Measurements from ENCODE around the gene LYPD6B. TPM values are rescaled to one million over a fixed set of nuclear protein-coding genes. Genes with fewer than 3 reads are reported as not detected.

The LYPD6B gene
- total RNA-seq, 1 donor from 2014 or later: not detected

Other genes starting within 250 kb of the LYPD6B start
- 63.3 and 66.7 TPM in 2 replicates for gene KIF5C, start 163.5 kb upstream of the LYPD6B start, total RNA-seq

All from neural crest cell (in vitro differentiated cells).